ENCODE results near the gene BIK.
"Not testable (repeated sequence)": the region's sequence is repeated elsewhere in the genome, so short reads cannot be mapped to it uniquely, and the experiment has no call there.

BIK gene

GRCh38 chr22:43136255-43136654, 25.7 kb downstream of the BIK start:
- DNase-seq (ENCODE audit: low spot score), result peak; percentile 88

GRCh38 chr22:43136801-43137200, 26.3 kb downstream of the BIK start:
- DNase-seq (ENCODE audit: low spot score), result no peak

- DNase-seq (ENCODE audit: low spot score), result peak; percentile 95
Measured at GRCh38 chr22:43142880-43143562, 32.5 kb downstream of the BIK start, which contains the start of gene MCAT. TSS of gene MCAT (minus strand) at chr22:43143398. CDS start at chr22:43143348, 50 bp downstream.

- DNase-seq (ENCODE audit: low spot score), result no peak
Measured at GRCh38 chr22:43144949-43145348, 34.4 kb downstream of the BIK start.

GRCh38 chr22:43145371-43145770, 34.8 kb downstream of the BIK start:
- not testable (repeated sequence) for DNase-seq (ENCODE audit: low spot score)

GRCh38 chr22:43146332-43146731, 35.8 kb downstream of the BIK start:
- not testable (repeated sequence) for DNase-seq (ENCODE audit: low spot score)

- no peak for DNase-seq (ENCODE audit: low spot score)
Measured at GRCh38 chr22:43147821-43148220, 37.3 kb downstream of the BIK start.

GRCh38 chr22:43148581-43148980, 38.0 kb downstream of the BIK start:
- DNase-seq (ENCODE audit: low spot score), result no peak

- no peak for DNase-seq (ENCODE audit: low spot score)
Measured at GRCh38 chr22:43150731-43151206, 40.2 kb downstream of the BIK start.

- peak; percentile 90 for DNase-seq (ENCODE audit: low spot score)
Measured at GRCh38 chr22:43151251-43152002, 40.9 kb downstream of the BIK start, which contains the start of gene TSPO. TSS of gene TSPO (plus strand) at chr22:43151559. CDS start at chr22:43159239, 7,680 bp downstream.

GRCh38 chr22:43152003-43152356, 41.4 kb downstream of the BIK start:
- DNase-seq (ENCODE audit: low spot score), result no peak

- DNase-seq (ENCODE audit: low spot score), result no peak
Measured at GRCh38 chr22:43152357-43153071, 42.0 kb downstream of the BIK start.

- no peak for DNase-seq (ENCODE audit: low spot score)
Measured at GRCh38 chr22:43153899-43154298, 43.3 kb downstream of the BIK start.

GRCh38 chr22:43154887-43155536, 44.5 kb downstream of the BIK start:
- no peak for DNase-seq (ENCODE audit: low spot score)

- DNase-seq (ENCODE audit: low spot score), result no peak
Measured at GRCh38 chr22:43155789-43156188, 45.2 kb downstream of the BIK start.

- DNase-seq (ENCODE audit: low spot score), result no peak
Measured at GRCh38 chr22:43156413-43156812, 45.9 kb downstream of the BIK start.

- no peak for DNase-seq (ENCODE audit: low spot score)
Measured at GRCh38 chr22:43157874-43158546, 47.5 kb downstream of the BIK start.

GRCh38 chr22:43158778-43159483, 48.4 kb downstream of the BIK start:
- no peak for DNase-seq (ENCODE audit: low spot score)

- DNase-seq (ENCODE audit: low spot score), result peak; percentile 79
Measured at GRCh38 chr22:43159484-43160178, 49.1 kb downstream of the BIK start.

- no peak for DNase-seq (ENCODE audit: low spot score)
Measured at GRCh38 chr22:43160497-43161126, 50.1 kb downstream of the BIK start.
